ENCODE results near the gene TTC7B. TPM values are rescaled to one million over a fixed set of nuclear protein-coding genes. Genes with fewer than 3 reads are reported as not detected.

The TTC7B gene
- total and polyA plus RNA-seq, 2 donors (not counting 1 experiment from before 2014, with no cell fraction given) = 0.36 to 3.2 TPM

- Mint-ChIP-seq H3K9me3 (ENCODE audit: insufficient read depth) (peaks cover 4% of the 10 kb centered on the region), H3K4me1 (no peaks in the 10 kb centered on the region), H3K27me3 (peaks cover 11% of the 10 kb centered on the region), H3K27ac (no peak overlapping the region), H3K4me3 (no peak overlapping the region)
- ChIA-PET POLR2A (no interaction called here), CTCF (interaction anchor here (0.9 kb wide), 1 partner anchor 56 kb away, joined by 3 read pairs; no protein-coding TSS in a partner anchor)
- Histone ChIP-seq H3K9ac (ENCODE audit: low read length) (no peak overlapping the region), H3K79me2 (ENCODE audit: control insufficient read depth, insufficient read depth, low read length) (no peaks in the 10 kb centered on the region), H3K27me3 (replicated peaks in 1 of 4; ENCODE audit: control extremely low read depth in 1 of 4, control insufficient read depth in 3 of 4, insufficient read depth in 4 of 4, low read length in 3 of 4) (no peaks in the 10 kb centered on the region), H3K36me3 (replicated peaks in 1 of 2; ENCODE audit: control extremely low read depth in 1 of 2, control insufficient read depth in 1 of 2, extremely low read depth in 1 of 2, insufficient read depth in 2 of 2, low read length in 1 of 2) (no peaks in the 10 kb centered on the region), H3K4me3 (ENCODE audit: control extremely low read depth in 1 of 5, extremely low read depth in 1 of 5, insufficient read depth in 1 of 5, low read depth in 2 of 5, low read length in 4 of 5) (no peak overlapping the region), H4K20me1 (ENCODE audit: control insufficient read depth, insufficient read depth, low read length, poor library complexity, severe bottlenecking) (no peaks in the 10 kb centered on the region), H3K4me1 (ENCODE audit: control insufficient read depth in 2 of 2, insufficient read depth in 2 of 2, low read length in 2 of 2) (no peaks in the 10 kb centered on the region), H3K9me3 (ENCODE audit: control extremely low read depth in 1 of 3, control insufficient read depth in 2 of 3, insufficient read depth in 1 of 3, low read length in 2 of 3) (peaks cover 0 to 12% (median 0%) of the 10 kb centered on the region in 3 donors), H2AFZ (ENCODE audit: insufficient read depth, low read depth, low read length, poor library complexity, severe bottlenecking) (no peak overlapping the region), H3K27ac (ENCODE audit: low read length in 2 of 2) (no peak overlapping the region), H3K4me2 (replicated peaks; ENCODE audit: low read depth, low read length, poor library complexity, severe bottlenecking) (no peak overlapping the region)
- 95% methylated on average over 2 of the region's 6 CpGs for WGBS (ENCODE audit: insufficient coverage)
- TF ChIP-seq CTCF (IDR thresholded peaks at IDR 0.05) (no peak), EZH2 (IDR thresholded peaks at IDR 0.05; ENCODE audit: borderline replicate concordance, insufficient read depth, low read depth, low read length, poor library complexity, severe bottlenecking) (no peak)
- ATAC-seq (ENCODE audit: low read depth) (no peak), DNase-seq (no peak)
- intact Hi-C loops (cut with micrococcal nuclease) = no loop called here
Observed at GRCh38 chr14:90531497-90531896, 284.7 kb downstream of the TTC7B start.

GRCh38 chr14:90530523-90530922 lies 285.7 kb downstream of the TTC7B start:
- no peak overlapping the region for H3K9ac ChIP-seq (ENCODE audit: low read length)
- no peak overlapping the region for H3K4me2 ChIP-seq (replicated peaks; ENCODE audit: low read depth, low read length, poor library complexity, severe bottlenecking)
- H3K9me3 ChIP-seq (ENCODE audit: control extremely low read depth in 1 of 3, control insufficient read depth in 2 of 3, insufficient read depth in 1 of 3, low read length in 2 of 3) = peaks cover 0 to 12% (median 0%) of the 10 kb centered on the region in 3 donors
- TF ChIP-seq CTCF (IDR thresholded peaks at IDR 0.05) (no peak), EZH2 (IDR thresholded peaks at IDR 0.05; ENCODE audit: borderline replicate concordance, insufficient read depth, low read depth, low read length, poor library complexity, severe bottlenecking) (no peak)
- H3K27ac ChIP-seq (ENCODE audit: low read length in 2 of 2) = no peak overlapping the region
- H3K4me3 Mint-ChIP-seq = no peak overlapping the region
- intact Hi-C loops (cut with micrococcal nuclease) = no loop called here
- H3K4me3 ChIP-seq (ENCODE audit: control extremely low read depth in 1 of 5, extremely low read depth in 1 of 5, insufficient read depth in 1 of 5, low read depth in 2 of 5, low read length in 4 of 5) = no peak overlapping the region
- no peak for DNase-seq
- H3K27ac Mint-ChIP-seq = no peak overlapping the region
- CTCF ChIA-PET = no interaction called here
- 100% methylated on average over 3 of the region's 7 CpGs for WGBS (ENCODE audit: insufficient coverage)
- H2AFZ ChIP-seq (ENCODE audit: insufficient read depth, low read depth, low read length, poor library complexity, severe bottlenecking) = no peak overlapping the region
- H3K4me1 Mint-ChIP-seq = no peaks in the 10 kb centered on the region
- peaks cover 9% of the 10 kb centered on the region for H3K9me3 Mint-ChIP-seq (ENCODE audit: insufficient read depth)
- H3K4me1 ChIP-seq (ENCODE audit: control insufficient read depth in 2 of 2, insufficient read depth in 2 of 2, low read length in 2 of 2) = no peaks in the 10 kb centered on the region
- no peaks in the 10 kb centered on the region for H4K20me1 ChIP-seq (ENCODE audit: control insufficient read depth, insufficient read depth, low read length, poor library complexity, severe bottlenecking)
- ATAC-seq (ENCODE audit: low read depth) = no peak
- H3K27me3 Mint-ChIP-seq = peaks cover 11% of the 10 kb centered on the region
- POLR2A ChIA-PET = no interaction called here
- H3K79me2 ChIP-seq (ENCODE audit: control insufficient read depth, insufficient read depth, low read length) = no peaks in the 10 kb centered on the region
- H3K27me3 ChIP-seq (replicated peaks in 1 of 4; ENCODE audit: control extremely low read depth in 1 of 4, control insufficient read depth in 3 of 4, insufficient read depth in 4 of 4, low read length in 3 of 4) = no peaks in the 10 kb centered on the region
- no peaks in the 10 kb centered on the region for H3K36me3 ChIP-seq (replicated peaks in 1 of 2; ENCODE audit: control extremely low read depth in 1 of 2, control insufficient read depth in 1 of 2, extremely low read depth in 1 of 2, insufficient read depth in 2 of 2, low read length in 1 of 2)
